Measurements from ENCODE around the gene PDZRN3.

The PDZRN3 gene

GRCh38 chr3:73379465-73379864, 245.3 kb downstream of the PDZRN3 start:
- no peak for DNase-seq

DNA sequence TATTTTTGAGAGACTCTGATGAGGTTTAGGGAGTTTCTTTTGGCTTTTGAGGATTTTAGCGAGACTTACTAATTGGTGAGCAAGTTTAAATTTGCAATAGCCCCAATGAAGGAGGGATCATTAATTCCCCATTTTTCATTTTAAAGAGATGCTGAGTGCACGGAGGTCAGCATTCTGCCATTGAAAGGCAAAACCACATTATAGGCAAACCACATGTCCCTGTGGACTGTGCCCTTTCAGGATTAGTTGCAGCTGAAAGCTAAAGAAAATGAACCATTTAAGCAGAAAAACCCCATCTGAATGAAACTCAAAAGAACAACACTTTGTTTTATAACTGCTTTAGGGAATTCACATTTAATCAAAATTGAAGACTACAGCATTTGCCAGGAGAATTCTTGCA, 246.5 kb downstream of the PDZRN3 start:
- no peak for DNase-seq

- no peak for DNase-seq
These were observed 258.9 kb downstream of the PDZRN3 start for GRCh38 chr3:73365756-73366397.

GRCh38 chr3:73364517-73364916, 260.2 kb downstream of the PDZRN3 start:
- no peak for DNase-seq

DNA sequence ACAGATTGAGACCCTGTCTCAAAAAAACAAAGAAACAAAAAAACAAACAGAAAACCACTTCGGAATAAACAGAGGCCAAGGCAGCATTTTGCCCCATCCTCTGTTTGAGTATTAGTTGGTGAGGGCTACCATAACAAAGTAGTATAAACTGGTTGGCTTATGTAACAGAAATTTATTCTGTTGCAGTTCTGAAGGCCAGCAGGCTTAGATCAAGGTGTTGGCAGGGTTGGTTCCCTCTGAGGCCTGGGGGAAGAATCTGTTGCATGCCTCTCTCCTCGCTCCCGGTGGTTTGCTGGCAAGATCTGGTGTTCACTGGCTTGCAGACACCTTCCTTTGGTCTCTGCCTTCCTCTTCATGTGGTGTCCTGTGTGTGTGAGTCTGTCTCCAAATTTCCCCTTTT, 261.6 kb downstream of the PDZRN3 start:
- no peak for DNase-seq

GRCh38 chr3:73361591-73361990, 263.1 kb downstream of the PDZRN3 start:
- DNase-seq, result no peak

DNA sequence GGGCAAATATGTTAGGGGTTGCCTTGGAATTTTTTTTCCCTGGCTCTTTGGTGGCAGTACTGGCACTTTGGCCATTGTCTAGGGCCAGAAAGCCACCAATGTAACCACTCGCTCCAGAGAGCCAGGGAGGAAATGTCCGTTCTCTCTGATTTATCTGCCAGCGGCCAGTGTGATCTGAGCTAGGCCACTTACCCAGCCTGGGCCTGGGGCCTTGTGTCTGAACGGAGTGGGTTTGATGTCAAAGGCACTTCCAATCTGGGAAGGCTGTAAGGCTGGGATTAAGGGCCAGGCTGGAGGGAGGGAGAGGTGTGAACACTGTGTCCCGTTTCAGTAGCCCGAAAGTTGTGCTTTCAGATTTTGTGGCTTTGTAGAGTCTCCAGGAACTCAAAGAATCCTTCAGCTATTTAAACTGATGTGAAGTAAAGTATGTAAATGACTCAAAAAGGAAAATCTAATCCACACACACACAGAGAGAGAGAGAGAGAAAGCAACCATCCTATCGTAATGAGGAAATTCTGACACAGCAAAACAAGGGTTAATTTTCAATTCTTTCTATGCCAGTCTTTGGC, 271.0 kb downstream of the PDZRN3 start:
- no peak for DNase-seq

- DNase-seq, result no peak
These were observed 271.7 kb downstream of the PDZRN3 start for GRCh38 chr3:73352841-73353645.

GRCh38 chr3:73351423-73352071, 273.2 kb downstream of the PDZRN3 start:
- DNase-seq, result no peak

DNA sequence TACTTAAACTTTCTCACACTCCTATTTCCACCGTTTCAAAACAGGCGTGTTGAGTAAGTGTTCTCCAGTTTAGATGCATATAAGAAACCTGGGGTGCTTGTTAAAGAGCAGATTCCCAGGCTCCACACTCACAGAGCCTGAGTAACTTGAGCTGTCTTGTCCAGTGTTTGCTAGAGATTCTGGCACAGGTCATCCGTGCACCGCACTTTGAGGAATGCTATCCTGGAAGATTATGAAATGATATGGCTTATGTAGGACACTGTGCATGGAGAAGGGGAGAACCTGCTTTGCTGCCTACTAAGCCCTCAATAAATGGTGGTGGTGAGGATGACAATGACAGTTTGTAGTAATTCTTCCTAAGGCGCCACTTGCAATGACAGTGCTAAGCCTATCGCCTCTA, 273.7 kb downstream of the PDZRN3 start:
- DNase-seq, result no peak

- no peak for DNase-seq
These were observed 275.1 kb downstream of the PDZRN3 start for GRCh38 chr3:73349657-73350056.

DNA sequence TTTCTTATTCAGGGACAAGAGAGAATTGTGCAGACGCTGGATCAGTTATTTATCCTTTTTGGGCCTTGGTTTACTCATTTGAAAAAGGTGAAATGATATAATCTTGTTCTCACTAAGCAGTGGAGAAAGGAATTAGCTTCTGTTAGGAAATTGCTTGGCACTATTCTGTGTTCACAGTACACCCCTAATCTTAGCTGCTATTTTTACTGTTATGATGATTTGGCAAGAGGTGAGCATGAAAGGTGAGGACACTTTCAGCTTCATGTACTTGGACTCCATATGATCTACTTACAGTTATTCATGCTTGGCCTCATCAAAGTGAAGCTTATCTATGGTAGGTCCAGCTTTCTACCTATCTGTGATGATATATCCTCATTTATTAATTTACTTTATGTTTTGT, 282.7 kb downstream of the PDZRN3 start:
- no peak for DNase-seq

DNA sequence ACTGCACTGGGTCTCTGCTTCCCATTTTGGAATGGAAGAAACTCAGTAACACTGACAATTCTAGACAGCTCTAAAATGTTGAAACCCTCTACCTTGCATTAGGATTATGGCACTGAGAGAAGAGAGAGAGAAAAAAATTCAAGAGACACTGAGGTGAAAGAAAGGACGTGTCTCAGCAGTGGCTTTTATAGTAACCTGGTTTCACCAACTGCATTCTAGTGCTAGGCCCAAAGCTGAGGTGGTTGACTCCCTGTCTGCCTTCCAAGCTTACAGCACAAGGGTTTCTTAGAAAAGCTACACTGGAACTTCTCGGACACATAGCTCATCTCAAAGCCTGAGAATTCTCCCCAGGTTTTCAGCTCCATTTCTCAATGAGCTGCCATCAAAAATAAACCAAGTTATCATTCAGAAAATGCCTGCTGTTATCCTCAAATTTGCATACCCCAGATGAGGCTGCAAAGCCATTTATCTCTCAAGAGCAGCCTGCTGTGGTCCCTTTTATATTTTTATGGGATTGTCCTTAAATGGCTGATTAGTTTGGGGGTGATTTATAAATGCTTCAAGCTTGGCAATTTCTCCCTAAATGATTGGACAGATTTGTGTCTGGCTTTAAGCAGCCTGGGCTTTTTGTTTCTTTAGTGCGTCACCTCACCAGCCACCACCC, 283.3 kb downstream of the PDZRN3 start:
- DNase-seq, result no peak

GRCh38 chr3:73332558-73332957, 292.2 kb downstream of the PDZRN3 start:
- no peak for DNase-seq

Data from NCI-H524 treated with DMSO at 0.1 percent for 48 hours (cell line).